Mononuclear cell (primary cell): ENCODE measurements around the gene FLYWCH1. TPM values are rescaled to one million over a fixed set of nuclear protein-coding genes. Genes with fewer than 3 reads are reported as not detected.
"Not testable (repeated sequence)": the region's sequence is repeated elsewhere in the genome, so short reads cannot be mapped to it uniquely, and the experiment has no call there.

ENCODE experiments used
- H3K27me3 ChIP-seq: 2 replicates; pipeline ENCODE4 v1.6.0; 2011; ENCODE audit warnings: low read length, control low read depth; ENCODE audit not compliant: insufficient read depth
- H3K4me1 ChIP-seq: 2 replicates; pipeline ENCODE4 v1.5.1; 2011; ENCODE audit warnings: mild to moderate bottlenecking, low read length, control low read depth; ENCODE audit not compliant: insufficient read depth
- H3K4me3 ChIP-seq: 2 replicates; pipeline ENCODE4 v1.5.1; 2011; ENCODE audit warnings: mild to moderate bottlenecking, low read length, moderate library complexity
- H3K9me3 ChIP-seq: 2 replicates; pipeline ENCODE4 v1.5.1; 2011; ENCODE audit warnings: low read depth, mild to moderate bottlenecking, control low read depth, low read length
- total RNA-seq: library from RNA; depleted of rRNA; stranded (reverse); fragments of >200 nt; gene quantifications from one replicate; pipeline ENCODE4 v1.2.3, GENCODE V29; 2012

FLYWCH1 gene
- total RNA-seq, 1 donor = 15.7 TPM

- H3K27me3 ChIP-seq, H3K9me3 ChIP-seq, H3K4me3 ChIP-seq: not testable (repeated sequence)
- peaks cover 26% of the 10 kb centered on the region for H3K4me1 ChIP-seq
Measured at GRCh38 chr16:2907084-2907753, 4.5 kb upstream of the FLYWCH1 start.

DNA sequence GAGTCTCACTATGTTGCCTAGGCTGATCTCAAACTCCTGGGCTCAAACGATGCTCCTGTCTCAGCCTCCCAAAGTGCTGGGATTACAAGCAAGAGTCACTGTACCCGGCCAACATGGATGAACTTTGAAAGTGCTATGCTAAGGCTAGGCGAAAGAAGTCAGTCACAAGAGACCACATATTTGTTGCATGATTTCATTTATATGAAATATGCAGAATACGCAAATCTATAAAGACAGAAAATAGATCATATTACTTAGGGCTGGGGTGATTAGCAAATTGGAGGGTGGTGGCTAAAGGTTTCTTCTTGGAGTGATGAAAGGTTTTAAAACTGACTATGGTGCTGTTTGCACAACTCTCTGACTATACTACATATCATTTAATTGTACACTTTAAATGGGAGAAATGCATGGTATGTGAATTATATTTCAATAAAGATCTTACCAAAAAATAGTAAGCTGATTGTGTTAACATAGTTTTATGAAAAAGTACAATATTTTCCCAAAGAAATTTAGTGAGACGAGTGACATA is 1.2 kb upstream of the FLYWCH1 start:
- no peaks in the 10 kb centered on the region for H3K27me3 ChIP-seq
- no peaks in the 10 kb centered on the region for H3K9me3 ChIP-seq
- H3K4me3 ChIP-seq = no peak overlapping the region
- peaks cover 35% of the 10 kb centered on the region for H3K4me1 ChIP-seq

GRCh38 chr16:2912330-2913199 is 834 bp downstream of the FLYWCH1 start:
- Histone ChIP-seq H3K4me1 (peaks cover 33% of the 10 kb centered on the region), H3K4me3 (peak overlapping the region; percentile 70), H3K9me3 (no peaks in the 10 kb centered on the region), H3K27me3 (no peaks in the 10 kb centered on the region)

GRCh38 chr16:2913603-2914002 is 1.9 kb downstream of the FLYWCH1 start:
- Histone ChIP-seq H3K9me3 (no peaks in the 10 kb centered on the region), H3K4me3 (no peak overlapping the region), H3K27me3 (no peaks in the 10 kb centered on the region), H3K4me1 (peaks cover 33% of the 10 kb centered on the region)

DNA sequence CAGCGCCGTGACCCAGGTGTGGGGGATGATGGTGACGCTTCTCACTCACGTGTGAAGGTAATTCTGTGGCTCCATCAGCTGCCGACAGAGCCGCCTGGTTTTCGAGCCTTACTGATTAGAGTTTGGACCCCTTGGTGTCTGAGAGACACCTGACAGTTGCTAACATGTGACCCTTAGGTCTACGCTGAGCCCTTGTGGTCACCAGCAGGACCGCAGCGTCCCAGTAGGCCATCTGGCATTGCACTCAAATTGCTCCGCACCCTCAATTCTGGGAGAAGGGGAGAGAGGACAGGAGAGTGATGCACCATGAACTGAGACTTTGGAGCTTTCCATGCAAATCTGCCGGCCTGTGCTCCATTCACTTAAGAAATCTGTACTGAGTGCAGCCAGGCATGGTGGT is 2.5 kb downstream of the FLYWCH1 start:
- H3K4me1 ChIP-seq = peaks cover 33% of the 10 kb centered on the region
- H3K27me3 ChIP-seq = no peaks in the 10 kb centered on the region
- H3K9me3 ChIP-seq = no peaks in the 10 kb centered on the region
- no peak overlapping the region for H3K4me3 ChIP-seq

DNA sequence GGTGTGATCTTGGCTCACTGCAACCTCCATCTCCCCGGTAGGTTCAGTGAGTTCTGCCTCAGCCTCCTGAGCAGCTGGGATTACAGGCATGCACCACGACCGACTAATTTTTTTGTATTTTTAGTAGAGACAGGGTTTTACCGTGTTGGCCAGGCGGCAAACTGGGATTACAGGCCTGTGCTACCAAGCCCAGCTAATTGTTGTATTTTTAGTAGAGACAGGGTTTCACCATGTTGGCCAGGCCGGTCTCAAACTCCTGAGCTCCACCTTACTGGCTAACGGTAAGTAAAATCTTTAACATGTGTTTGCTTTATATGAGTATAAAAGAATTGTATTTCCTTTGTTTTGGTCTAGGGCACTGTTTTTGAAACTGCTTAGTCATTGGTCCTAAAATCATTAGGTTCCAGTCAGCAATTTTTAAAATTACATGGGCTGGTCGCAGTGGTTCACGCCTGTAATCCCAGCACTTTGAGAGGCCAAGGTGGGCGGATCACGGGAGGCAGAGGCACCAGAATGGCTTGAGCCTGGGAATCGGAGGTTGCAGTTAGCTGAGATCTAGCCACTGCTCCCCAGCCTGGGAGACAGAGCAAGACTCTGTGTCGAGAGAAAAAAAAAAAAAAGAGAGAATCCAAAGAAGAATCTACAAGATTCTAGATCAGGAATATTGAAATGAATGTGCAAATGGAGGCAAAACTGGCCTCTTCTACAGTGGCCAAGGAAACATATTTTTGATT is 3.6 kb downstream of the FLYWCH1 start:
- no peaks in the 10 kb centered on the region for H3K9me3 ChIP-seq
- H3K4me3 ChIP-seq = no peak overlapping the region
- H3K27me3 ChIP-seq = no peaks in the 10 kb centered on the region
- peaks cover 33% of the 10 kb centered on the region for H3K4me1 ChIP-seq

GRCh38 chr16:2919511-2920255 is 8.0 kb downstream of the FLYWCH1 start:
- no peaks in the 10 kb centered on the region for H3K9me3 ChIP-seq
- no peaks in the 10 kb centered on the region for H3K27me3 ChIP-seq
- H3K4me1 ChIP-seq = peaks cover 14% of the 10 kb centered on the region
- no peak overlapping the region for H3K4me3 ChIP-seq

- Histone ChIP-seq H3K9me3 (no peaks in the 10 kb centered on the region), H3K27me3 (no peaks in the 10 kb centered on the region), H3K4me3 (no peak overlapping the region), H3K4me1 (peaks cover 5% of the 10 kb centered on the region)
Measured at GRCh38 chr16:2923481-2923880, 11.8 kb downstream of the FLYWCH1 start.

GRCh38 chr16:2924901-2925755 is 13.4 kb downstream of the FLYWCH1 start:
- Histone ChIP-seq H3K4me3 (no peak overlapping the region), H3K9me3 (no peaks in the 10 kb centered on the region), H3K27me3 (no peaks in the 10 kb centered on the region), H3K4me1 (peaks cover 5% of the 10 kb centered on the region)

GRCh38 chr16:2925951-2926649 is 14.4 kb downstream of the FLYWCH1 start:
- Histone ChIP-seq H3K4me3 (no peak overlapping the region), H3K9me3 (no peaks in the 10 kb centered on the region), H3K27me3 (no peaks in the 10 kb centered on the region), H3K4me1 (peaks cover 5% of the 10 kb centered on the region)

DNA sequence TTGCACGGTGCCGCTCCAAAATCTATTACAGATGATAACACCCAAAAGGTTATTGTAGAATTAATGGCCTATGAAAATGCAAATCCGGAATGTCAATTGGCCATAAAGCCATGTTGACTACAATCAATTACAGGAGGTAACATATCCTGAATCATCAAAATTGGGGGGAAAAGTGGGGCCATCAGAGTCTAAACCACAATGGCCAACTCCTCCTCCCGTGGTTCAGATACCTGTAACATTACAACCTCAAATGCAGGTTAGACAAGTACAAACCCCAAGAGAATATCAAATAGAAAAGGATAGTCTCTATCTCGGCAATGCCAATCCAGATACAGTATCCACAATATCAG is 14.9 kb downstream of the FLYWCH1 start:
- Histone ChIP-seq H3K9me3 (no peaks in the 10 kb centered on the region), H3K4me1 (peaks cover 5% of the 10 kb centered on the region), H3K4me3 (no peak overlapping the region), H3K27me3 (no peaks in the 10 kb centered on the region)

GRCh38 chr16:2927010-2927646 is 15.4 kb downstream of the FLYWCH1 start:
- Histone ChIP-seq H3K4me1 (peaks cover 5% of the 10 kb centered on the region), H3K4me3 (no peak overlapping the region), H3K9me3 (no peaks in the 10 kb centered on the region), H3K27me3 (no peaks in the 10 kb centered on the region)

DNA sequence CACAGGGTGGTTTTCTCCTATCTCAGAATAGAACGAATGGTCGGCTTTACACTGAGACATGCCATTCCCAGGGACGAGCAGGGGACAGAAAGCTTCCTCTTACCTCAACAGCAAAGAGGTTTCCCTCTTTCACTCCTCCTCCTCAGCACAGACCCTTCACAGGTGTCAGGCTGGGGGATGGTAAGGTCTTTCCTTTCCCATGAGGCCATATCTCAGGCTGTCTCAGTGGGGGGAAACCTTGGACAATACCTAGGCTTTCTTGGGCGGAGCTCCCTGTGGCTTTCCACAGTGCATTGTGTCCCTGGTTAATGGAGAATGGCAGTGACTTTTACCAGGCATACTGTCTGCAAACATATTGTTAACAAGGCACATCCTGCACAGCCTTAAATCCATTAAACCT is 16.4 kb downstream of the FLYWCH1 start:
- H3K4me1 ChIP-seq, H3K4me3 ChIP-seq, H3K27me3 ChIP-seq, H3K9me3 ChIP-seq: not testable (repeated sequence)
